ENCODE data around the gene STK26.
"Not testable (repeated sequence)": the region's sequence is repeated elsewhere in the genome, so short reads cannot be mapped to it uniquely, and the experiment has no call there.

DNA sequence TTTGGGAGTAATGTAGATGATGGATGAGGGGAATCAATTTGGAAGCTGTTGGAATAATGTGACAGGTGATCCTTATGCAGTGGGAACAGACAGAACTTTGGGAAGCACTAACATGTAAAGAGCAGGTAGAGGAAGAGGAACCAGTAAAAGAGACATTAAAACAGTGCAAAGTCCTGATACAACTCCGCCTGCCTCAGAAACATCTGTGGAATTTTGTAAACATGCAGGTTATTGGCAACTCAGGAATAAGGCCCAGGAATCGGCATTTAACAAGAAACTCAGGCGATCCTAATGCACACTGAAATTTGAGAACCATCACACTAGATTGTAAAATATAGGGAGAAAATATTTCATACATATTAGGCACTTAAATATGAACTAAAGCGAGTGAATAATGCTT, 75.6 kb downstream of the STK26 start:
- not testable (repeated sequence) for TF ChIP-seq ZNF274 (IDR thresholded peaks at IDR 0.05; ENCODE audit: low read depth, low read length); YY1 (IDR thresholded peaks at IDR 0.05; ENCODE audit: insufficient read depth, insufficient read length); SUZ12 (IDR thresholded peaks at IDR 0.05; ENCODE audit: extremely low read depth, insufficient read depth, insufficient read length)
